IMR-90 (cell line): ENCODE data around the gene CTTN. TPM values are rescaled to one million over a fixed set of nuclear protein-coding genes. Genes with fewer than 3 reads are reported as not detected.
A peak's percentile ranks its signal among the peaks of the same experiment; 100 is the strongest.

Experiments
- ATAC-seq: fragments of 200-7000 bp; cut with Tn5 transposase; 2 replicates; pipeline ENCODE4 v1.9.1; 2020; ENCODE audit warnings: low read depth, mild to moderate bottlenecking, moderate library complexity
- BruUV-seq: library from RNA; stranded (reverse); fragments of 400-500 nt; replicated peaks from 2 replicates; lab custom pipeline; 2021; lab: Mats Ljungman, UMichigan
- CTCF ChIA-PET: fragments of 300-600 bp; formaldehyde crosslinking; extraction: SDS; loops from one replicate; lab custom pipeline; 2021; ENCODE audit warnings: antibody characterized with exemption; lab: Yijun Ruan, JAX
- POLR2A ChIA-PET: fragments of 300-600 bp; sonication (Branson Sonifier 250); formaldehyde crosslinking; loops from one replicate; lab custom pipeline; 2022; ENCODE audit warnings: antibody characterized with exemption; ENCODE audit not compliant: unreplicated experiment; lab: Charles Lee
- DNase-seq: peaks from one replicate; pipeline ENCODE4 v3.0.0; 2013
- H2AFZ ChIP-seq: replicated peaks from 2 replicates; pipeline ENCODE3; 2013; ENCODE audit warnings: low read length, mild to moderate bottlenecking; ENCODE audit not compliant: poor library complexity
- H2AK5ac ChIP-seq: 2 replicates; pipeline ENCODE4 v1.6.1; 2013; ENCODE audit warnings: low read depth, low read length, inconsistent platforms
- H2AK9ac ChIP-seq: replicated peaks from 2 replicates; pipeline ENCODE3; 2013; ENCODE audit warnings: mild to moderate bottlenecking, low read depth, low read length, moderate library complexity; ENCODE audit not compliant: poor library complexity
- H2BK120ac ChIP-seq: 2 replicates; pipeline ENCODE4 v1.6.1; 2013; ENCODE audit warnings: low read depth, low read length, inconsistent platforms
- H2BK15ac ChIP-seq: 3 replicates; pipeline ENCODE4 v1.6.1; 2013; ENCODE audit warnings: low read depth, low read length, inconsistent platforms
- H2BK20ac ChIP-seq: 2 replicates; pipeline ENCODE4 v1.6.1; 2013; ENCODE audit warnings: low read depth, mild to moderate bottlenecking, inconsistent platforms, low read length, moderate library complexity
- H2BK5ac ChIP-seq: 2 replicates; pipeline ENCODE4 v1.6.1; 2013; ENCODE audit warnings: mild to moderate bottlenecking, low read depth, low read length, inconsistent platforms; ENCODE audit not compliant: poor library complexity, severe bottlenecking
- H3K14ac ChIP-seq: replicated peaks from 2 replicates; pipeline ENCODE4 v1.6.1; 2013; ENCODE audit warnings: low read depth, low read length, inconsistent platforms
- H3K18ac ChIP-seq: 2 replicates; pipeline ENCODE4 v1.6.1; 2013; ENCODE audit warnings: low read depth, low read length, control low read depth
- H3K23ac ChIP-seq: 2 replicates; pipeline ENCODE4 v1.6.1; 2013; ENCODE audit warnings: low read depth, low read length, inconsistent platforms
- H3K27ac ChIP-seq: 2 replicates; pipeline ENCODE4 v1.5.1; 2013; ENCODE audit warnings: mild to moderate bottlenecking, control low read depth, low read length; ENCODE audit not compliant: insufficient read depth
- H3K27me3 ChIP-seq: 2 replicates; pipeline ENCODE4 v1.6.1; 2013; ENCODE audit warnings: low read length; ENCODE audit not compliant: control insufficient read depth, insufficient read depth
- H3K36me3 ChIP-seq: 2 replicates; pipeline ENCODE4 v1.6.1; 2013; ENCODE audit warnings: low read length, mixed read lengths; ENCODE audit not compliant: control insufficient read depth, insufficient read depth
- H3K4ac ChIP-seq: 2 replicates; pipeline ENCODE4 v1.6.1; 2013; ENCODE audit warnings: low read depth, low read length, inconsistent platforms
- H3K4me1 ChIP-seq: 2 replicates; pipeline ENCODE4 v1.6.1; 2013; ENCODE audit warnings: low read length, mixed read lengths; ENCODE audit not compliant: control insufficient read depth, insufficient read depth
- H3K4me2 ChIP-seq: 2 replicates; pipeline ENCODE4 v1.6.1; 2013; ENCODE audit warnings: low read depth, mild to moderate bottlenecking, control low read depth, low read length, moderate library complexity
- H3K4me3 ChIP-seq: 2 replicates; pipeline ENCODE4 v1.5.1; 2013; ENCODE audit warnings: low read depth, mild to moderate bottlenecking, control low read depth, low read length, moderate library complexity; ENCODE audit not compliant: insufficient read depth
- H3K56ac ChIP-seq: 2 replicates; pipeline ENCODE4 v1.6.1; 2013; ENCODE audit warnings: low read length, inconsistent platforms; ENCODE audit not compliant: insufficient read depth; ENCODE audit errors: extremely low read depth
- H3K79me1 ChIP-seq, 2 experiments: 2 replicates each; pipeline ENCODE4 v1.6.1; 2013; ENCODE audit warnings: low read length in 2 of 2, inconsistent platforms in 1 of 2, low read depth in 1 of 2
- H3K9ac ChIP-seq: 2 replicates; pipeline ENCODE4 v1.6.1; 2013; ENCODE audit warnings: low read depth, low read length, control low read depth
- H3K9me1 ChIP-seq: 2 replicates; pipeline ENCODE4 v1.6.1; 2013; ENCODE audit warnings: low read length, inconsistent platforms; ENCODE audit not compliant: insufficient read depth
- H3K9me3 ChIP-seq: 2 replicates; pipeline ENCODE4 v1.6.1; 2013; ENCODE audit warnings: low read length; ENCODE audit not compliant: control insufficient read depth, insufficient read depth
- H4K20me1 ChIP-seq: 2 replicates; pipeline ENCODE4 v1.6.1; 2013; ENCODE audit warnings: low read length, inconsistent platforms; ENCODE audit not compliant: insufficient read depth
- H4K5ac ChIP-seq: 2 replicates; pipeline ENCODE4 v1.6.1; 2013; ENCODE audit warnings: mild to moderate bottlenecking, low read depth, low read length, control low read depth
- H4K8ac ChIP-seq, 2 experiments: 2 replicates each; pipeline ENCODE4 v1.6.1; 2013; ENCODE audit warnings: low read depth in 2 of 2, low read length in 2 of 2, control low read depth in 1 of 2, inconsistent platforms in 1 of 2
- H4K91ac ChIP-seq: 2 replicates; pipeline ENCODE4 v1.6.1; 2013; ENCODE audit warnings: low read depth, low read length, inconsistent platforms; ENCODE audit not compliant: insufficient read depth
- BHLHE40 ChIP-seq: fragments of 150-350 bp; IDR thresholded peaks from 2 replicates; pipeline ENCODE4 v1.6.1; 2016; ENCODE audit warnings: mild to moderate bottlenecking, low read depth, low read length
- CEBPB ChIP-seq: IDR thresholded peaks from 2 replicates; pipeline ENCODE4 v1.6.1; 2012; ENCODE audit warnings: low read depth, low read length, improper control_type of control experiment
- CHD1 ChIP-seq: IDR thresholded peaks from 2 replicates; pipeline ENCODE4 v1.6.1; 2012; ENCODE audit warnings: low read depth, low read length, improper control_type of control experiment
- FOS ChIP-seq: fragments of 150-350 bp; IDR thresholded peaks from 2 replicates; pipeline ENCODE4 v1.6.1; 2016; ENCODE audit warnings: low read depth, low read length
- MAFK ChIP-seq: IDR thresholded peaks from 2 replicates; pipeline ENCODE4 v1.6.1; 2012; ENCODE audit warnings: low read depth, low read length, improper control_type of control experiment
- MAZ ChIP-seq: IDR thresholded peaks from 2 replicates; pipeline ENCODE4 v1.6.1; 2012; ENCODE audit warnings: low read depth, mild to moderate bottlenecking, low read length, improper control_type of control experiment, moderate library complexity, borderline replicate concordance
- MXI1 ChIP-seq: IDR thresholded peaks from 2 replicates; pipeline ENCODE4 v1.6.1; 2012; ENCODE audit warnings: low read depth, mild to moderate bottlenecking, low read length, moderate library complexity, borderline replicate concordance
- POLR2A ChIP-seq: IDR thresholded peaks from 2 replicates; pipeline ENCODE4 v1.6.1; 2012; ENCODE audit warnings: mild to moderate bottlenecking, low read depth, low read length
- RAD21 ChIP-seq: IDR thresholded peaks from 2 replicates; pipeline ENCODE4 v1.6.1; 2012; ENCODE audit warnings: low read length, improper control_type of control experiment
- USF2 ChIP-seq: fragments of 150-350 bp; IDR thresholded peaks from 2 replicates; pipeline ENCODE4 v1.6.1; 2017; ENCODE audit warnings: mild to moderate bottlenecking, antibody characterized with exemption, low read length, low read depth
- WGBS, 2 experiments: methylation state at CpG; one replicate each; pipeline versions ENCODE4 v1.1.5 to v1.1.7; 2013; ENCODE audit warnings: missing lambda C conversion rate in 2 of 2; ENCODE audit not compliant: insufficient read length in 1 of 2; ENCODE audit errors: extremely low coverage in 2 of 2; 5-methylcytosine and 5-hydroxymethylcytosine counted together
- dilution Hi-C: fragments of 300-500 bp; cut with HindIII; formaldehyde crosslinking; loops from one replicate; pipeline ENCODE4 v1.14.3; 2018; ENCODE audit warnings: low sequenced_read_pairs; ENCODE audit not compliant: unreplicated experiment
- in situ Hi-C: fragments of 300-500 bp; cut with MboI; formaldehyde crosslinking; loops from 3 replicates; pipeline ENCODE4 v1.14.3; 2019; ENCODE audit warnings: low sequenced_read_pairs, inconsistent platforms, mixed read lengths
- intact Hi-C: fragments of 100-400 bp; cut with micrococcal nuclease; formaldehyde crosslinking; loops from 2 replicates; pipeline ENCODE4 v1.10.0; 2022
- polyA plus RNA-seq, 3 experiments: library from polyadenylated mRNA; depleted of rRNA; stranded (reverse); fragments of >200 nt; gene quantifications; 2 replicates each; pipeline ENCODE4 v1.2.3, GENCODE V29; 2012; ENCODE audit warnings: low replicate concordance in 1 of 3
- total RNA-seq: library from RNA; depleted of rRNA; stranded (reverse); fragments of >200 nt; gene quantifications from 2 replicates; pipeline ENCODE4 v1.2.3, GENCODE V29; 2012
- TF ChIP-seq, protein P1 (sequence below): conservative IDR thresholded peaks from 2 replicates; pipeline ENCODE4 v1.5.1; 2012; ENCODE audit warnings: mild to moderate bottlenecking, low read depth, low read length, improper control_type of control experiment

The CTTN gene
- total and polyA plus RNA-seq, 2 of the 4 experiments (the other 2 are of a cell fraction): 287 to 296 TPM

GRCh38 chr11:70427436-70427835, 29.1 kb downstream of the CTTN start:
- TF ChIP-seq RAD21 (no peak), FOS (no peak), POLR2A (no peak), CHD1 (no peak), USF2 (no peak), MAZ (no peak), CEBPB (no peak), MAFK (no peak), MXI1 (no peak), BHLHE40 (no peak)
- TF ChIP-seq, protein P1, sequence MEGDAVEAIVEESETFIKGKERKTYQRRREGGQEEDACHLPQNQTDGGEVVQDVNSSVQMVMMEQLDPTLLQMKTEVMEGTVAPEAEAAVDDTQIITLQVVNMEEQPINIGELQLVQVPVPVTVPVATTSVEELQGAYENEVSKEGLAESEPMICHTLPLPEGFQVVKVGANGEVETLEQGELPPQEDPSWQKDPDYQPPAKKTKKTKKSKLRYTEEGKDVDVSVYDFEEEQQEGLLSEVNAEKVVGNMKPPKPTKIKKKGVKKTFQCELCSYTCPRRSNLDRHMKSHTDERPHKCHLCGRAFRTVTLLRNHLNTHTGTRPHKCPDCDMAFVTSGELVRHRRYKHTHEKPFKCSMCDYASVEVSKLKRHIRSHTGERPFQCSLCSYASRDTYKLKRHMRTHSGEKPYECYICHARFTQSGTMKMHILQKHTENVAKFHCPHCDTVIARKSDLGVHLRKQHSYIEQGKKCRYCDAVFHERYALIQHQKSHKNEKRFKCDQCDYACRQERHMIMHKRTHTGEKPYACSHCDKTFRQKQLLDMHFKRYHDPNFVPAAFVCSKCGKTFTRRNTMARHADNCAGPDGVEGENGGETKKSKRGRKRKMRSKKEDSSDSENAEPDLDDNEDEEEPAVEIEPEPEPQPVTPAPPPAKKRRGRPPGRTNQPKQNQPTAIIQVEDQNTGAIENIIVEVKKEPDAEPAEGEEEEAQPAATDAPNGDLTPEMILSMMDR: no peak
- WGBS, 2 experiments: no CpG with 5 or more reads among the region's 11 CpGs
- Histone ChIP-seq H4K91ac (no peak overlapping the region), H2AK9ac (no peak overlapping the region), H3K4me2 (no peak overlapping the region), H3K4me3 (no peak overlapping the region), H4K8ac (no peak overlapping the region), H2AFZ (no peak overlapping the region), H3K9me1 (peaks cover 21% of the 10 kb centered on the region), H2BK20ac (no peak overlapping the region), H2BK15ac (no peak overlapping the region), H2BK5ac (no peak overlapping the region), H3K23ac (no peak overlapping the region), H2BK120ac (no peak overlapping the region), H2AK5ac (no peak overlapping the region), H3K27me3 (no peaks in the 10 kb centered on the region), H3K27ac (no peak overlapping the region), H3K14ac (no peak overlapping the region), H3K9ac (no peak overlapping the region), H3K56ac (no peak overlapping the region), H3K9me3 (no peaks in the 10 kb centered on the region), H3K4me1 (peaks cover 7% of the 10 kb centered on the region; the same call in 1 of the 2 replicates), H3K4ac (no peak overlapping the region), H3K36me3 (peaks cover 82% of the 10 kb centered on the region), H4K20me1 (peaks cover 72% of the 10 kb centered on the region), H3K18ac (no peak overlapping the region), H3K79me1 (peaks cover 20 to 76% of the 10 kb centered on the region in 2 experiments), H4K5ac (no peak overlapping the region)
- no peak for DNase-seq
- ATAC-seq: no peak
- intact Hi-C loops (no loop called here), dilution Hi-C loops (no loop called here), in situ Hi-C loops (no loop called here)
- CTCF ChIA-PET: no interaction called here
- POLR2A ChIA-PET: no interaction called here
- TSS peak; percentile 57 for BruUV-seq
